Inflammatory macrophage treated with lipopolysaccharide for 1 hour (primary cell): Measurements from ENCODE around the gene PRPF40B.
"Not testable (repeated sequence)": the region's sequence is repeated elsewhere in the genome, so short reads cannot be mapped to it uniquely, and the experiment has no call there.

Source experiments
- DNase-seq, 2 donors: peaks; one replicate each; pipeline ENCODE4 v3.0.0-alpha.2; 2020 to 2022

Gene PRPF40B

GRCh38 chr12:49609875-49610154, 13.5 kb upstream of the PRPF40B start:
- no peak for DNase-seq

- DNase-seq = not testable (repeated sequence)
These were observed 12.6 kb upstream of the PRPF40B start for GRCh38 chr12:49610785-49611184.

GRCh38 chr12:49612210-49612609, 11.2 kb upstream of the PRPF40B start:
- no peak for DNase-seq

- DNase-seq = no peak
These were observed 7.6 kb upstream of the PRPF40B start for GRCh38 chr12:49615725-49616124.

GRCh38 chr12:49616533-49617219, 6.7 kb upstream of the PRPF40B start:
- DNase-seq = no peak

GRCh38 chr12:49618576-49618975, 4.8 kb upstream of the PRPF40B start:
- no peak for DNase-seq

- no peak for DNase-seq
These were observed 4.1 kb upstream of the PRPF40B start for GRCh38 chr12:49619286-49619685.

GRCh38 chr12:49621651-49622500, 1.5 kb upstream of the PRPF40B start:
- no peak for DNase-seq

GRCh38 chr12:49622501-49623141, 740 bp upstream of the PRPF40B start:
- no peak for DNase-seq

- DNase-seq = no peak
These were observed 1.7 kb downstream of the PRPF40B start for GRCh38 chr12:49624921-49625577.

GRCh38 chr12:49626169-49626835, 2.9 kb downstream of the PRPF40B start:
- peak; percentile 43 to 55 for DNase-seq

- no peak for DNase-seq
These were observed 3.5 kb downstream of the PRPF40B start for GRCh38 chr12:49626836-49627235.

- DNase-seq = no peak
These were observed 4.5 kb downstream of the PRPF40B start for GRCh38 chr12:49627752-49628360.

GRCh38 chr12:49631336-49631907, 8.1 kb downstream of the PRPF40B start:
- DNase-seq = no peak

- DNase-seq = no peak
These were observed 9.0 kb downstream of the PRPF40B start for GRCh38 chr12:49632401-49632800.

GRCh38 chr12:49632986-49633702, 9.8 kb downstream of the PRPF40B start:
- no peak for DNase-seq

- DNase-seq = no peak
These were observed 10.5 kb downstream of the PRPF40B start for GRCh38 chr12:49633703-49634345.

GRCh38 chr12:49635036-49635435, 11.7 kb downstream of the PRPF40B start:
- no peak for DNase-seq

GRCh38 chr12:49635656-49636055, 12.3 kb downstream of the PRPF40B start:
- DNase-seq = no peak

GRCh38 chr12:49636574-49636973, 13.2 kb downstream of the PRPF40B start:
- no peak for DNase-seq
